ENCODE measurements around the gene MNT. TPM values are rescaled to one million over a fixed set of nuclear protein-coding genes. Genes with fewer than 3 reads are reported as not detected.
A peak's percentile ranks its signal among the peaks of the same experiment; 100 is the strongest.

Gene MNT
- total and polyA plus RNA-seq, 9 of the 15 experiments (the other 6 are each of a cell fraction or from before 2014, with no cell fraction given): 0.18 to 23.8 (median 5.3) TPM

GRCh38 chr17:2398655-2399571 is 1.9 kb downstream of the MNT start (continued):
- TF ChIP-seq KLF16 (IDR thresholded peaks at IDR 0.05) (no peak), CCNT2 (IDR thresholded peaks at IDR 0.05; ENCODE audit: borderline replicate concordance, extremely low read depth, insufficient read length, low read depth, low read length) (peak; percentile 69), DPF2 (IDR thresholded peaks at IDR 0.05) (peak; percentile 36; the same call in 1 of the 2 replicates), TRIM24 (IDR thresholded peaks at IDR 0.05) (no peak), GATA2 (CRISPR knock-in tag; IDR thresholded peaks at IDR 0.05) (no peak), CHD1 (IDR thresholded peaks at IDR 0.05; ENCODE audit: low read length) (peak; percentile 94), MAZ (CRISPR knock-in tag; conservative IDR thresholded peaks at IDR 0.05 in 1 of 2, IDR thresholded peaks at IDR 0.05 in 1 of 2) (peak in 1 of 2 experiments; percentile 30; a peak in 1 of 4 replicates), POLR2A (conservative IDR thresholded peaks at IDR 0.05) (peak; percentile 34)

- intact Hi-C loops (cut with micrococcal nuclease): no loop called here
- no peaks in the 10 kb centered on the region for H3K9me3 ChIP-seq (replicated peaks; ENCODE audit: control insufficient read depth, insufficient read depth, low read depth, low read length)
- no peak for DNase-seq (ENCODE audit: extremely low read depth in 1 of 4, low spot score in 3 of 4)
- no TSS peak for BruUV-seq (replicated peaks)
- peak overlapping the region; percentile 79 to 90 for H3K9ac ChIP-seq (ENCODE audit: insufficient read depth in 1 of 2, low read depth in 2 of 2, low read length in 2 of 2)
- peak overlapping the region; percentile 81 for H2AFZ ChIP-seq (ENCODE audit: low read depth, low read length)
- peak; percentile 58 for FAIRE-seq
- ChIA-PET CTCF (ENCODE audit: low intra/inter-chr PET ratio) (no interaction called here), POLR2A (interaction anchor here (0.7 to 1.1 kb wide), 2 partner anchors 10 to 15 kb away, joined by 4 read pairs; no protein-coding TSS in a partner anchor)
- peaks cover 3% of the 10 kb centered on the region for H3K9me1 ChIP-seq (ENCODE audit: control insufficient read depth, insufficient read depth, low read length)
- H3K36me3 ChIP-seq (ENCODE audit: control insufficient read depth, insufficient read depth, low read length): 0 out of 3 replicates have a peak, but pooled peaks cover 3% of the 10 kb centered on the region
- H3K27me3 ChIP-seq (ENCODE audit: control insufficient read depth in 2 of 2, insufficient read depth in 2 of 2, low read length in 2 of 2): no peaks in the 10 kb centered on the region
- peak overlapping the region; percentile 89 for H3K4me2 ChIP-seq (ENCODE audit: insufficient read depth, low read length)
- H3K27ac ChIP-seq (ENCODE audit: extremely low read depth, low read depth, low read length): peak overlapping the region; percentile 100
- 0 out of 2 replicates have a peak, but pooled peaks cover 3% of the 10 kb centered on the region for H4K20me1 ChIP-seq (replicated peaks; ENCODE audit: control insufficient read depth, insufficient read depth, low read length)
- peak overlapping the region; percentile 91 for H3K4me3 ChIP-seq
- 16% methylated on average over 6 of the region's 10 CpGs for WGBS (ENCODE audit: insufficient coverage, low coverage, missing lambda C conversion rate)
- no peak for ATAC-seq
- in situ Hi-C loops (cut with MboI): no loop called here
- H3K79me2 ChIP-seq (ENCODE audit: control insufficient read depth, insufficient read depth, low read length): peaks cover 60% of the 10 kb centered on the region
- peaks cover 33 to 87% of the 10 kb centered on the region in 2 experiments for H3K4me1 ChIP-seq (replicated peaks in 1 of 2; ENCODE audit: control insufficient read depth in 2 of 2, insufficient read depth in 2 of 2, low read length in 2 of 2)
- TF ChIP-seq HMG20B (CRISPR knock-in tag; IDR thresholded peaks at IDR 0.05) (no peak), HMBOX1 (IDR thresholded peaks at IDR 0.05) (no peak), ZNF398 (CRISPR knock-in tag; IDR thresholded peaks at IDR 0.05) (no peak), PREB (CRISPR knock-in tag; IDR thresholded peaks at IDR 0.05) (0 out of 2 replicates have a peak, but pooled peaks have one; percentile 35), ZKSCAN1 (IDR thresholded peaks at IDR 0.05; ENCODE audit: low read depth, low read length) (no peak), PHTF2 (CRISPR knock-in tag; IDR thresholded peaks at IDR 0.05) (no peak), CBFA2T2 (conservative IDR thresholded peaks at IDR 0.05) (no peak), ZFX (CRISPR knock-in tag; IDR thresholded peaks at IDR 0.05) (peak; percentile 21; the same call in 1 of the 2 replicates), ZNF347 (CRISPR knock-in tag; IDR thresholded peaks at IDR 0.05; ENCODE audit: low read depth) (no peak), RBFOX2 (IDR thresholded peaks at IDR 0.05; ENCODE audit: low read depth, low read length) (no peak)
These were observed 2.7 kb downstream of the MNT start for GRCh38 chr17:2398182-2398581.

Measured in K562 (cell line).